Large intestine (tissue), 3 donors: ENCODE data around the gene PFN1. TPM values are rescaled to one million over a fixed set of nuclear protein-coding genes. Genes with fewer than 3 reads are reported as not detected.
A peak's percentile ranks its signal among the peaks of the same experiment; 100 is the strongest.
"Not testable (repeated sequence)": the region's sequence is repeated elsewhere in the genome, so short reads cannot be mapped to it uniquely, and the experiment has no call there.

ENCODE experiments used
- DNase-seq, 2 donors: peaks; one replicate each; pipeline versions ENCODE4 v3.0.0 to v3.0.0-alpha.2; 2013
- H3K27ac ChIP-seq: one replicate; pipeline ENCODE4 v1.5.1; 2013; ENCODE audit warnings: low read length
- H3K27me3 ChIP-seq: 2 replicates; pipeline ENCODE4 v1.6.1; 2013; ENCODE audit warnings: low read length; ENCODE audit not compliant: control insufficient read depth, insufficient read depth
- H3K36me3 ChIP-seq: 2 replicates; pipeline ENCODE4 v1.6.1; 2013; ENCODE audit warnings: low read length; ENCODE audit not compliant: control insufficient read depth, insufficient read depth
- H3K4me1 ChIP-seq: one replicate; pipeline ENCODE4 v1.6.1; 2013; ENCODE audit warnings: low read length; ENCODE audit not compliant: control insufficient read depth, insufficient read depth
- H3K4me3 ChIP-seq: one replicate; pipeline ENCODE4 v1.5.1; 2013; ENCODE audit warnings: low read length
- H3K9me3 ChIP-seq: one replicate; pipeline ENCODE4 v1.6.1; 2013; ENCODE audit warnings: mild to moderate bottlenecking, low read depth, low read length, moderate library complexity; ENCODE audit not compliant: control insufficient read depth
- WGBS: methylation state at CpG from one replicate; pipeline ENCODE4 v1.1.5; 2013; ENCODE audit warnings: low lambda C conversion rate; ENCODE audit not compliant: insufficient coverage; 5-methylcytosine and 5-hydroxymethylcytosine counted together
- polyA plus RNA-seq: library from polyadenylated mRNA; unstranded; fragments of 120-200 nt; gene quantifications from one replicate; pipeline ENCODE4 v1.2.1, GENCODE V29; 2013

PFN1 gene
- polyA plus RNA-seq, 1 donor: 557 TPM

- no peak for DNase-seq
- no peak overlapping the region for H3K4me3 ChIP-seq
- H3K27ac ChIP-seq: no peak overlapping the region
- WGBS: no CpG with 5 or more reads among the region's 4 CpGs
- H3K27me3 ChIP-seq: no peaks in the 10 kb centered on the region
- H3K36me3 ChIP-seq: no peaks in the 10 kb centered on the region
- H3K9me3 ChIP-seq: no peaks in the 10 kb centered on the region
- H3K4me1 ChIP-seq: no peaks in the 10 kb centered on the region
Observed at GRCh38 chr17:4921320-4921719, 27.0 kb downstream of the PFN1 start.

- Histone ChIP-seq H3K36me3 (no peaks in the 10 kb centered on the region), H3K27ac (no peak overlapping the region), H3K9me3 (no peaks in the 10 kb centered on the region), H3K4me3 (no peak overlapping the region), H3K27me3 (no peaks in the 10 kb centered on the region), H3K4me1 (no peaks in the 10 kb centered on the region)
- DNase-seq: no peak
- WGBS: no CpG with 5 or more reads among the region's 10 CpGs
Observed at GRCh38 chr17:4920351-4921048, 27.8 kb downstream of the PFN1 start.

- DNase-seq: no peak
- 86% methylated on average over 5 of the region's 8 CpGs for WGBS
- Histone ChIP-seq H3K4me1 (no peaks in the 10 kb centered on the region), H3K27me3 (no peaks in the 10 kb centered on the region), H3K9me3 (no peaks in the 10 kb centered on the region), H3K27ac (no peak overlapping the region), H3K36me3 (no peaks in the 10 kb centered on the region), H3K4me3 (no peak overlapping the region)
Observed at GRCh38 chr17:4919511-4920047, 28.8 kb downstream of the PFN1 start.

- not testable (repeated sequence) for DNase-seq, H3K27ac ChIP-seq, H3K4me3 ChIP-seq, H3K9me3 ChIP-seq, H3K36me3 ChIP-seq, H3K27me3 ChIP-seq
- WGBS: 100% methylated on average over 2 of the region's 4 CpGs
- peaks cover 17% of the 10 kb centered on the region for H3K4me1 ChIP-seq
Observed at GRCh38 chr17:4914551-4914950, 33.8 kb downstream of the PFN1 start.

DNA sequence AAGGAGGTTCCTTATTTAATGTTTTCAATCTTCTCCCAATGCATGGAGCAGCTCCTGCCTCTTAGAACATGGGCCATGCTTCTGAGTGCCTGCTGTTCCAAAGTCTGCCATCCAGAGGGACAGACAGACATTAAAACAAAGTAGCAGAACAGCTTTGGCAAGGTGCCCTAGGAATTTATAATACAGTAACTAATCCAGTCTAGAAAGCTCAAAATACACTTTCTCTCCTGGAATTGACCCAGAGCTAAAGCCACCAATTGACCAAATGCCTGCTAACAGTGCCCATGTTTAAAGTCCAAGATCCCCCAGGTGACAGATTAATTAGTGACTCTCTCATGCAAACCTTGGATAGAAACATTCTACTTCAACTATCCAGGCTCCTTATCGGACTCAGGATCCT, 34.3 kb downstream of the PFN1 start:
- Histone ChIP-seq H3K36me3 (no peaks in the 10 kb centered on the region), H3K4me1 (peaks cover 21% of the 10 kb centered on the region), H3K27ac (peak overlapping the region; percentile 43), H3K4me3 (no peak overlapping the region), H3K9me3 (no peaks in the 10 kb centered on the region), H3K27me3 (no peaks in the 10 kb centered on the region)
- peak in 1 of 2 donors; percentile 71 for DNase-seq
- 0% methylated on average over 1 of the region's 1 CpG for WGBS

DNA sequence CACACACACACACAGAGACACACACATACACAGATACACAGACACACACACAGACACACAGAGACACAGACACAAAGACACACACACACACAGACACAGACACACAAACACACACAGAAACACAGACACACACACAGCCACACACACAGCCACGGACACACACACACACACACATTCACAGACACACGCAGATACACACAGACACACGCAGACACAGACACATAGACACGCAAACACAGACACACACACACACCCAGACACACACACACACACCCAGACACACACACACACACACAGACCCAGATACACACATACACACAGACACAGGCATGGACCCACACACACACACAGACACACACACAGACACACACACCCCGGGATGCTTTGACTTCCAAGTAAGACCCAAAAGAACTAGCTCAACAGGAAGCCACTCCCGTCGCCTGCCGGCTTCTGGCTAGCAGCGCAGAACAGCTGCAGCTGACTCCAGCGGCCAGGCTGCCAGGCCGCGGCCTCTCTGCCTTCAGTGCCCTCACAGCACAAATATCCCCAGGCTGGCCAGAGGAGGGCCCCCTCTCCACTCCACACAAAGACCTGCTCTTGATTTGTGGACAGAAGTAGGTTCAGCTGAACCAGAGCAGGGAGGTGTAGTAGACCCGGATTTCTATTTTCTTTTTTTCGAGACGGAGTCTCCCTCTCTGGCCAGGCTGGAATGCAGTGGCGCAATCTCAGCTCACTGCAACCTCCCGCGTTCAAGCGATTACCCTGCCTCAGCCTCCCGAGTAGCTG, 39.4 kb downstream of the PFN1 start:
- Histone ChIP-seq H3K27ac (peak overlapping the region; percentile 75), H3K27me3 (no peaks in the 10 kb centered on the region), H3K36me3 (no peaks in the 10 kb centered on the region), H3K4me3 (no peak overlapping the region), H3K9me3 (no peaks in the 10 kb centered on the region), H3K4me1 (peaks cover 16% of the 10 kb centered on the region)
- peak; percentile 81 to 86 for DNase-seq
- WGBS: no CpG with 5 or more reads among the region's 20 CpGs

GRCh38 chr17:4908301-4908700, 40.0 kb downstream of the PFN1 start:
- H3K36me3 ChIP-seq: no peaks in the 10 kb centered on the region
- H3K4me3 ChIP-seq: no peak overlapping the region
- no CpG with 5 or more reads among the region's 10 CpGs for WGBS
- DNase-seq: no peak
- no peaks in the 10 kb centered on the region for H3K9me3 ChIP-seq
- peaks cover 12% of the 10 kb centered on the region for H3K4me1 ChIP-seq
- no peaks in the 10 kb centered on the region for H3K27me3 ChIP-seq
- no peak overlapping the region for H3K27ac ChIP-seq

- not testable (repeated sequence) for DNase-seq, H3K36me3 ChIP-seq, H3K4me3 ChIP-seq, H3K27me3 ChIP-seq, H3K9me3 ChIP-seq, H3K27ac ChIP-seq
- peaks cover 18% of the 10 kb centered on the region for H3K4me1 ChIP-seq
Observed at GRCh38 chr17:4906642-4907041, 41.7 kb downstream of the PFN1 start.

- Histone ChIP-seq H3K36me3 (no peaks in the 10 kb centered on the region), H3K27ac (peak within 1 kb of the TSS; percentile 21), H3K27me3 (peaks cover 32% of the 10 kb centered on the region), H3K9me3 (peaks cover 17% of the 10 kb centered on the region), H3K4me1 (peaks cover 32% of the 10 kb centered on the region), H3K4me3 (peak within 1 kb of the TSS; percentile 2)
- peak; percentile 83 for DNase-seq
- WGBS: 0% methylated on average over 1 of the region's 10 CpGs
Observed at GRCh38 chr17:4903051-4903818, 45.1 kb downstream of the PFN1 start, which contains the start of gene CHRNE. Gene CHRNE, minus strand, starts transcription at chr17:4903098. Its CDS starts 35 bp downstream, at chr17:4903063.

- 50% methylated on average over 1 of the region's 8 CpGs for WGBS
- Histone ChIP-seq H3K27me3 (peaks cover 32% of the 10 kb centered on the region), H3K4me3 (no peak overlapping the region), H3K27ac (no peak overlapping the region), H3K4me1 (peaks cover 32% of the 10 kb centered on the region), H3K9me3 (peaks cover 17% of the 10 kb centered on the region), H3K36me3 (peaks cover 2% of the 10 kb centered on the region)
- DNase-seq: no peak
Observed at GRCh38 chr17:4902540-4902939, 45.8 kb downstream of the PFN1 start.
